Adrenal gland (tissue), 12 donors: ENCODE data around the gene FAM20A. TPM values are rescaled to one million over a fixed set of nuclear protein-coding genes. Genes with fewer than 3 reads are reported as not detected.

Experiments
- DNase-seq, 7 donors: peaks; one replicate each; pipeline ENCODE4 v3.0.0-alpha.2; 2019 to 2020
- H3K27ac ChIP-seq, 5 donors: fragments of 200-600 bp; sonication (generic) in 4 of 5; 1 replicate in 3 of 5; 2 replicates in 2 of 5; pipeline versions ENCODE4 v1.5.1 to v1.8.0; 2016 to 2020; ENCODE audit warnings: mild to moderate bottlenecking in 1 of 5
- H3K27me3 ChIP-seq: fragments of 200-600 bp; 2 replicates; pipeline ENCODE4 v1.8.0; 2021
- H3K36me3 ChIP-seq, 2 donors: fragments of 200-600 bp; replicated peaks in 1 of 2; 1 replicate in 1 of 2; 2 replicates in 1 of 2; pipeline versions ENCODE4 v1.5.1 to v1.8.0; 2018 to 2022
- H3K4me1 ChIP-seq, 2 donors: fragments of 200-600 bp; replicated peaks in 1 of 2; 1 replicate in 1 of 2; 2 replicates in 1 of 2; pipeline versions ENCODE4 v1.5.1 to v1.8.0; 2018 to 2021
- H3K4me3 ChIP-seq, 4 donors: fragments of 200-600 bp; sonication (generic) in 3 of 4; one replicate each; pipeline ENCODE4 v1.5.1; 2016 to 2018
- H3K9me3 ChIP-seq, 3 donors: fragments of 200-600 bp; sonication (generic) in 1 of 3; replicated peaks in 1 of 3; 1 replicate in 2 of 3; 2 replicates in 1 of 3; pipeline versions ENCODE4 v1.5.1 to v1.8.0; 2016 to 2021
- POLR2A ChIP-seq, 2 donors: fragments of 450-650 bp; IDR thresholded peaks; one replicate each; pipeline ENCODE4 v1.6.1; 2017; ENCODE audit warnings: antibody characterized with exemption in 2 of 2, mild to moderate bottlenecking in 2 of 2, moderate library complexity in 1 of 2
- WGBS, 4 donors: extraction: QIAGEN DNeasy Blood & Tissue Kit in 2 of 4; methylation state at CpG; one replicate each; pipeline versions ENCODE4 v1.1.5 to v1.1.7; 2013 to 2017; 5-methylcytosine and 5-hydroxymethylcytosine counted together
- intact Hi-C, 2 donors: fragments of 100-400 bp; cut with DNase I; formaldehyde crosslinking; loops; one replicate each; pipeline versions ENCODE4 v1.14.1 to v1.15.0; 2022 to 2023
- polyA plus RNA-seq, 3 donors: library from polyadenylated mRNA; stranded (reverse); fragments of 200-250 nt in 2 of 3; fragments of 350-450 nt in 1 of 3; fragmentation: Illumina TruSeq in 1 of 3; extraction: RNeasy Lipid Tissue Mini Kit (QIAGEN cat#74804) in 1 of 3; gene quantifications; one replicate each; pipeline ENCODE4 v1.2.3, GENCODE V29; 2013 to 2014
- total RNA-seq, 9 donors: library from RNA; depleted of rRNA in 4 of 9; stranded (reverse); fragments of >200 nt in 4 of 9; fragments of 120-200 nt in 1 of 9; fragmentation: NEBNext Ultra II Directional in 1 of 9; extraction: Animal tissue kit (Norgen Biotek cat#: 25700) in 1 of 9; gene quantifications; one replicate each; pipeline versions ENCODE4 v1.1.0 to v1.2.4, GENCODE V29; 2013 to 2023
- TF ChIP-seq, protein P1 (sequence below), 6 experiments: fragments of 450-650 bp in 4 of 6; fragments of 200-600 bp in 2 of 6; sonication (generic) in 1 of 6; IDR thresholded peaks; 1 replicate in 5 of 6; 2 replicates in 1 of 6; pipeline versions ENCODE4 v1.5.1 to v1.8.0; 2016 to 2021; ENCODE audit warnings: antibody characterized with exemption in 6 of 6, mild to moderate bottlenecking in 2 of 6, moderate library complexity in 1 of 6
- donor health status: healthy with polysubstance abuse.
- donor health status: Bipolar disorder and iron deficiency.
- donor health status: DM: yes; HTN: yes; CAD: no.
- donor health status: DM: no; HTN: no; CAD: no.
- donor health status: DM: no; HTN: no; CAD: no.
- donor health status: DM: yes; HTN: yes; CAD: no.

The FAM20A gene
- total and polyA plus RNA-seq, 12 donors, result 0.67 to 25.9 (median 8.1) TPM

DNA sequence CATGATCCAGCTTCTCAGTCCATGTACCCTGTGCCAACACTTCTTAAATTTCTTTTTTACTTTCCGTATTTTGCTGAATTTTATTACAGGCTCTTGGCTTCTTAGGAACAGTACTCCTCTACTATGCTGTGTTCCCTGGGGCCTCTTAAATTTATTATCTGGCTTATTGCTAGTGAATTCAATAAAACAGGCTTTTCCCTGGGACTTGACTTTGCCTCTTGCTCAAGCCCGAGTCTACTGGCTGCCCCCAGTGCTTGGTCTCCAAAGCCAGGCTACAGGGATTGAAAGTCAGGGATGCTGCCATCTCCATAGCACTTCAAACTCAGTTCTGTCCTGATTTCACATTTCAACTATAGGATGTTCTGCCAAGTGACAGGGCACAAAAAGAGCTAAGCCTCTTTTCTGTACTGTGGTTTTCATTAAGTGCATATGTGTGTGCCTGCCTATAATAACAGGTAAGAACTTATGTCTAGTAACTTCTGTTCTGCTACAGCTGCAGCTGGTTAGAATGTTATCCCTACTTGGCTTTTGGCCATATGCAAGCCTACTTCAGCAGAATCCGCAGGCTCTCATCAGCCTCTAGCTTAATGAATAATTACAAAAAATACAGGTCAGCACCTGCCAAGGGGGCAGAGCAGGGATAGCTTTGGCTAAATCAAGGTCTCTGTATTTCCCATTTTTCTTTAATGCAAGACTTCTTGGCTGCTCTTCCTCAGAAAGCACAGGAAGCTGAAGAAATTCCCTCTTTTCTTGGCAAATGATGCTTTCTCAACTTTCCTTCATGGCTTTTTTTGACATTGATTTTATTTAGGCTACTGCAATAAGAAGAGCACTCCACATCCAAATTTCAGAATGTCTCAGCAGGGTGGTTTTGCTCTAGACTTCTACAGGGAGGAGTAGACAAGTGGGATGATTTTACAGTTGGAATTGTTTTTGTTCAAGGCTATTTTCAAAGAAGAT lies 8.2 kb downstream of the FAM20A start:
- no peak for DNase-seq
- 65 to 71% (median 69%) methylated on average over 3 of the region's 3 CpGs for WGBS, 4 donors
- TF ChIP-seq POLR2A (IDR thresholded peaks at IDR 0.05), result no peak
- TF ChIP-seq, protein P1, sequence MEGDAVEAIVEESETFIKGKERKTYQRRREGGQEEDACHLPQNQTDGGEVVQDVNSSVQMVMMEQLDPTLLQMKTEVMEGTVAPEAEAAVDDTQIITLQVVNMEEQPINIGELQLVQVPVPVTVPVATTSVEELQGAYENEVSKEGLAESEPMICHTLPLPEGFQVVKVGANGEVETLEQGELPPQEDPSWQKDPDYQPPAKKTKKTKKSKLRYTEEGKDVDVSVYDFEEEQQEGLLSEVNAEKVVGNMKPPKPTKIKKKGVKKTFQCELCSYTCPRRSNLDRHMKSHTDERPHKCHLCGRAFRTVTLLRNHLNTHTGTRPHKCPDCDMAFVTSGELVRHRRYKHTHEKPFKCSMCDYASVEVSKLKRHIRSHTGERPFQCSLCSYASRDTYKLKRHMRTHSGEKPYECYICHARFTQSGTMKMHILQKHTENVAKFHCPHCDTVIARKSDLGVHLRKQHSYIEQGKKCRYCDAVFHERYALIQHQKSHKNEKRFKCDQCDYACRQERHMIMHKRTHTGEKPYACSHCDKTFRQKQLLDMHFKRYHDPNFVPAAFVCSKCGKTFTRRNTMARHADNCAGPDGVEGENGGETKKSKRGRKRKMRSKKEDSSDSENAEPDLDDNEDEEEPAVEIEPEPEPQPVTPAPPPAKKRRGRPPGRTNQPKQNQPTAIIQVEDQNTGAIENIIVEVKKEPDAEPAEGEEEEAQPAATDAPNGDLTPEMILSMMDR (IDR thresholded peaks at IDR 0.05), result no peak
- Histone ChIP-seq H3K36me3 (no peaks in the 10 kb centered on the region), H3K27me3 (no peaks in the 10 kb centered on the region), H3K4me3 (no peak overlapping the region), H3K27ac (no peak overlapping the region), H3K9me3 (no peaks in the 10 kb centered on the region), H3K4me1 (peaks cover 0 to 10% of the 10 kb centered on the region in 2 donors)
- intact Hi-C loops, result no loop called here

DNA sequence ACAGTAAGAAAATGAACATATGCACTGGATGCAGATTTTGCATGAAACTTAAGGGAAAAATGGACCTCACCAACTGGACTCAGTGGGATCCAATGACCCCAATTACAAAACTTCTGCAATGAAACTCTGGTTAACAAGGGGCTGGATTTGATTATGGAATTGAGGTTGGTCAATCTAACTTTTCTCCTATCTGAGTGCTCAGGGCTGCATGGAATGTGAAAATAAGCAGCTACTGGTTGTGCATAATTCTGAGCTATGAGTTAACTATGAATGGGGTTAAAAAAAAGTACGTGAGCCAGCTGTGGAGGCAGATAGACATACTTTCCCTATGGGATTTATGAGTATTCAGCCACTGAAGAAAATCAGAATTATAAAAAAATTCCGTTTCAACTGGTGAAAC lies 9.2 kb downstream of the FAM20A start:
- intact Hi-C loops, result no loop called here
- no peaks in the 10 kb centered on the region for H3K27me3 ChIP-seq
- 70 to 82% (median 73%) methylated on average over 2 of the region's 2 CpGs for WGBS, 4 donors
- no peaks in the 10 kb centered on the region for H3K9me3 ChIP-seq
- peaks cover 0 to 10% of the 10 kb centered on the region in 2 donors for H3K4me1 ChIP-seq
- H3K27ac ChIP-seq, result no peak overlapping the region
- TF ChIP-seq POLR2A (IDR thresholded peaks at IDR 0.05), result no peak
- TF ChIP-seq, protein P1 (IDR thresholded peaks at IDR 0.05), result no peak
- no peak overlapping the region for H3K4me3 ChIP-seq
- no peak for DNase-seq
- H3K36me3 ChIP-seq, result no peaks in the 10 kb centered on the region

DNA sequence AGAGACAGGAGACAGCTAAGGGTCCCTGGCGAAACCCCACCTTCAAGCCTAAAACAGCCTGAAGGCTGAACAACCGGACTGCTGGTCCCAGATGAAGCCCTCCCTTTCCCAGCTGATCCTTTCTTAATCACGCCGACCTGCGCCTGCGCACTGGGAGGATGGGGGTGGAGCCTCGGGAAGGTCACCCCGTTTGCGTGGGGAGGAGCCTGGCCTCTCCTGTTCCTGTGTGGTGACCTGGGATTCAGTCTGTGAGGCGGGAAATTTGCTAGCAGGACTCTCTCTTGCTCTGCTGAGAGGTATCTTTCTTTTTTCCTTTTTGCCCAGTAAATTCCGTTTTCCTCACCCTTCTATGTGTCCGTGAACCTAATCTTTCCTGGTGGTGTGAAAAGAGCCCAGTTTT lies 9.6 kb downstream of the FAM20A start:
- Histone ChIP-seq H3K4me3 (no peak overlapping the region), H3K36me3 (no peaks in the 10 kb centered on the region), H3K4me1 (peaks cover 0 to 10% of the 10 kb centered on the region in 2 donors), H3K27me3 (no peaks in the 10 kb centered on the region), H3K27ac (no peak overlapping the region), H3K9me3 (no peaks in the 10 kb centered on the region)
- intact Hi-C loops, result no loop called here
- peak in 5 of 7 donors; percentile 23 to 58 (median 48) for DNase-seq
- TF ChIP-seq POLR2A (IDR thresholded peaks at IDR 0.05), result no peak
- TF ChIP-seq, protein P1 (IDR thresholded peaks at IDR 0.05), result no peak
- 50 to 75% (median 73%) methylated on average over 9 to 12 of the region's 12 CpGs for WGBS, 4 donors

DNA sequence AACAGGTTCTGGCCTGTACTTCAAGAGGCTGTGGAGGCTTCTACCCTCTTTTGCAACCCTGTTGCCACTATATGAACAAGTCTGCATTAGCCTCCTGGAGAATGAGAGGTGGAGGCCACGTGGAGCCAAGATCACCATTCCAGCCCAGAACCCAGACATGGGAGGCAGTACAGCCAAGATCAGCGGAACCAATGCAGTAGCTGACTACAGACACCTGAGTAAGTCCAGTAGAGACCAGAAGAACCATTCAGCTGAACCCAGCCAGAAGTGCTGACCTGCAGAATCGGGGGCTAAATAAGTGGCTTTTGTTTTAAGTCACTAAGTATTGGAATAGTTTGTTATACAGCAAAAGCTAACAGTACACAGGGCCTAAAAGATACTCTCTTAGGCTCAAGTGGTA lies 12.1 kb downstream of the FAM20A start:
- Histone ChIP-seq H3K4me3 (no peak overlapping the region), H3K36me3 (no peaks in the 10 kb centered on the region), H3K9me3 (no peaks in the 10 kb centered on the region), H3K27ac (no peak overlapping the region), H3K27me3 (no peaks in the 10 kb centered on the region), H3K4me1 (peaks cover 0 to 10% of the 10 kb centered on the region in 2 donors)
- intact Hi-C loops, result no loop called here
- DNase-seq, result no peak
- no peak for TF ChIP-seq POLR2A (IDR thresholded peaks at IDR 0.05)
- TF ChIP-seq, protein P1 (IDR thresholded peaks at IDR 0.05), result no peak
- 83 to 93% (median 92%) methylated on average over 3 of the region's 3 CpGs for WGBS, 4 donors
